Loucy (cell line): ENCODE results near the gene MRNIP.

Experiments
- H2AFZ ChIP-seq: fragments of 200-600 bp; sonication (generic); 2 replicates; pipeline ENCODE4 v1.6.0; 2016; ENCODE audit warnings: antibody characterized with exemption, mild to moderate bottlenecking, low read length, moderate library complexity
- H3F3A ChIP-seq: fragments of 200-600 bp; 2 replicates; pipeline ENCODE4 v1.6.0; 2016; ENCODE audit warnings: antibody characterized with exemption, low read depth, mild to moderate bottlenecking
- H3K27me3 ChIP-seq: fragments of 200-600 bp; sonication (generic); 2 replicates; pipeline ENCODE4 v1.6.1; 2014; ENCODE audit warnings: low read length, mild to moderate bottlenecking; ENCODE audit not compliant: insufficient read depth, poor library complexity, severe bottlenecking
- H3K36me3 ChIP-seq: fragments of 200-600 bp; sonication (generic); 2 replicates; pipeline ENCODE4 v1.6.1; 2016; ENCODE audit warnings: low read length; ENCODE audit not compliant: insufficient read depth
- H3K4me1 ChIP-seq: fragments of 200-600 bp; sonication (generic); 2 replicates; pipeline ENCODE4 v1.5.1; 2014; ENCODE audit warnings: low read length, mild to moderate bottlenecking; ENCODE audit not compliant: insufficient read depth, poor library complexity, severe bottlenecking
- H3K4me2 ChIP-seq: fragments of 200-600 bp; sonication (generic); 2 replicates; pipeline ENCODE4 v1.6.0; 2014; ENCODE audit warnings: antibody characterized with exemption, low read length, low read depth, mild to moderate bottlenecking; ENCODE audit not compliant: poor library complexity, severe bottlenecking
- H3K4me3 ChIP-seq: fragments of 200-600 bp; sonication (generic); 2 replicates; pipeline ENCODE4 v1.5.1; 2014; ENCODE audit warnings: low read length, mild to moderate bottlenecking, mixed read lengths; ENCODE audit not compliant: poor library complexity, severe bottlenecking
- H3K79me2 ChIP-seq: fragments of 200-600 bp; sonication (generic); 2 replicates; pipeline ENCODE4 v1.6.1; 2014; ENCODE audit warnings: low read length; ENCODE audit not compliant: insufficient read depth
- H3K9ac ChIP-seq: fragments of 200-600 bp; sonication (generic); 2 replicates; pipeline ENCODE4 v1.6.0; 2014; ENCODE audit warnings: mild to moderate bottlenecking, low read depth, low read length, moderate library complexity; ENCODE audit not compliant: poor library complexity, severe bottlenecking
- H3K9me2 ChIP-seq: fragments of 200-600 bp; sonication (generic); replicated peaks from 2 replicates; pipeline ENCODE4 v1.6.1; 2016; ENCODE audit warnings: low read depth, low read length, mixed read lengths
- H3K9me3 ChIP-seq: fragments of 200-600 bp; sonication (generic); 2 replicates; pipeline ENCODE4 v1.6.1; 2014; ENCODE audit warnings: mild to moderate bottlenecking, antibody characterized with exemption, low read length, low read depth; ENCODE audit not compliant: insufficient read depth
- H4K20me1 ChIP-seq: fragments of 200-600 bp; sonication (generic); 2 replicates; pipeline ENCODE4 v1.6.0; 2014; ENCODE audit warnings: antibody characterized with exemption, low read length, mild to moderate bottlenecking; ENCODE audit not compliant: insufficient read depth, poor library complexity, severe bottlenecking
- CTCF ChIP-seq: fragments of 200-600 bp; sonication (generic); conservative IDR thresholded peaks from 2 replicates; pipeline ENCODE4 v1.5.1; 2014; ENCODE audit warnings: mild to moderate bottlenecking, antibody characterized with exemption, low read length
- EZH2phosphoT487 ChIP-seq: fragments of 200-600 bp; IDR thresholded peaks from 2 replicates; pipeline ENCODE4 v1.6.1; 2018; ENCODE audit warnings: antibody characterized with exemption, mild to moderate bottlenecking, moderate library complexity, borderline replicate concordance

Gene MRNIP

GRCh38 chr5:179860301-179860700 lies 1.7 kb upstream of the MRNIP start:
- Histone ChIP-seq H3K9me2 (no peaks in the 10 kb centered on the region), H4K20me1 (no peaks in the 10 kb centered on the region), H3K4me3 (no peak overlapping the region), H3K9ac (no peak overlapping the region), H3K27me3 (no peaks in the 10 kb centered on the region), H3K36me3 (no peaks in the 10 kb centered on the region), H3F3A (no peaks in the 10 kb centered on the region), H2AFZ (no peak overlapping the region), H3K4me2 (peak overlapping the region; percentile 72), H3K79me2 (no peaks in the 10 kb centered on the region), H3K4me1 (no peaks in the 10 kb centered on the region), H3K9me3 (no peaks in the 10 kb centered on the region)
- TF ChIP-seq CTCF (no peak), EZH2phosphoT487 (no peak)

- Histone ChIP-seq H3K36me3 (no peaks in the 10 kb centered on the region), H3K4me1 (no peaks in the 10 kb centered on the region), H3F3A (no peaks in the 10 kb centered on the region), H4K20me1 (no peaks in the 10 kb centered on the region), H3K4me3 (peak overlapping the region; percentile 92), H3K9ac (peak overlapping the region; percentile 80), H3K27me3 (no peaks in the 10 kb centered on the region), H3K4me2 (peak overlapping the region; percentile 62), H3K9me3 (no peaks in the 10 kb centered on the region), H2AFZ (peak overlapping the region; percentile 87), H3K79me2 (no peaks in the 10 kb centered on the region), H3K9me2 (no peaks in the 10 kb centered on the region)
- no peak for TF ChIP-seq CTCF
- no peak for TF ChIP-seq EZH2phosphoT487
These were observed 404 bp downstream of the MRNIP start for GRCh38 chr5:179858241-179858585.

- no peaks in the 10 kb centered on the region for H3K9me3 ChIP-seq
- H4K20me1 ChIP-seq = no peaks in the 10 kb centered on the region
- H3K4me2 ChIP-seq = no peak overlapping the region
- no peaks in the 10 kb centered on the region for H3F3A ChIP-seq
- no peak overlapping the region for H3K9ac ChIP-seq
- no peak overlapping the region for H3K4me3 ChIP-seq
- H3K36me3 ChIP-seq = no peaks in the 10 kb centered on the region
- no peaks in the 10 kb centered on the region for H3K79me2 ChIP-seq
- H3K27me3 ChIP-seq = no peaks in the 10 kb centered on the region
- H2AFZ ChIP-seq = no peak overlapping the region
- no peaks in the 10 kb centered on the region for H3K4me1 ChIP-seq
- no peaks in the 10 kb centered on the region for H3K9me2 ChIP-seq
- TF ChIP-seq CTCF (no peak), EZH2phosphoT487 (no peak)
These were observed 4.3 kb downstream of the MRNIP start for GRCh38 chr5:179854356-179854755.
